HG03025 (cell line): Measurements from ENCODE around the gene SULT2B1.

Experiments used
- ATAC-seq: cut with Tn5 transposase; IDR thresholded peaks from one replicate; pipeline ENCODE4 v1.9.1; 2021; ENCODE audit warnings: mild to moderate bottlenecking, moderate library complexity; ENCODE audit not compliant: unreplicated experiment, low FRiP score

The SULT2B1 gene

GRCh38 chr19:48646001-48646721, 94.2 kb downstream of the SULT2B1 start, which contains the start of gene CA11:
Gene CA11, minus strand, starts transcription at chr19:48646187. Its CDS starts 555 bp downstream, at chr19:48645632.
- ATAC-seq: peak; percentile 51

GRCh38 chr19:48646722-48647216, 94.8 kb downstream of the SULT2B1 start:
- no peak for ATAC-seq

- no peak for ATAC-seq
Observed at GRCh38 chr19:48648134-48648533, 96.2 kb downstream of the SULT2B1 start.
